ACC112 (cell line): ENCODE data around the gene CDK7.
A peak's percentile ranks its signal among the peaks of the same experiment; 100 is the strongest.
"Not testable (repeated sequence)": the region's sequence is repeated elsewhere in the genome, so short reads cannot be mapped to it uniquely, and the experiment has no call there.

Experiments used
- H2AFZ ChIP-seq: fragments of 200-600 bp; sonication (generic); one replicate; pipeline ENCODE4 v1.6.0; 2017; ENCODE audit warnings: antibody characterized with exemption, low read length; ENCODE audit not compliant: unreplicated experiment
- H3K27ac ChIP-seq: fragments of 200-600 bp; sonication (generic); 2 replicates; pipeline ENCODE4 v1.5.1; 2014; ENCODE audit warnings: low read depth, mild to moderate bottlenecking, antibody characterized with exemption, low read length, moderate library complexity
- H3K27me3 ChIP-seq: fragments of 200-600 bp; sonication (generic); 2 replicates; pipeline ENCODE4 v1.6.1; 2014; ENCODE audit warnings: mild to moderate bottlenecking, antibody characterized with exemption, low read length, moderate library complexity, mixed read lengths; ENCODE audit not compliant: insufficient read depth
- H3K36me3 ChIP-seq: fragments of 200-600 bp; sonication (generic); 2 replicates; pipeline ENCODE4 v1.6.1; 2016; ENCODE audit warnings: mild to moderate bottlenecking, antibody characterized with exemption, low read length, moderate library complexity, mixed read lengths; ENCODE audit not compliant: insufficient read depth
- H3K4me1 ChIP-seq: fragments of 200-600 bp; sonication (generic); one replicate; pipeline ENCODE4 v1.6.1; 2016; ENCODE audit warnings: low read length, mixed read lengths; ENCODE audit not compliant: insufficient read depth, unreplicated experiment, control insufficient read depth
- H3K4me3 ChIP-seq: fragments of 200-600 bp; sonication (generic); 2 replicates; pipeline ENCODE4 v1.5.1; 2014; ENCODE audit warnings: mild to moderate bottlenecking, low read depth, low read length
- H3K79me2 ChIP-seq: fragments of 200-600 bp; sonication (generic); one replicate; pipeline ENCODE4 v1.6.0; 2016; ENCODE audit warnings: low read length; ENCODE audit not compliant: control insufficient read depth, unreplicated experiment, insufficient read depth

Gene CDK7

DNA sequence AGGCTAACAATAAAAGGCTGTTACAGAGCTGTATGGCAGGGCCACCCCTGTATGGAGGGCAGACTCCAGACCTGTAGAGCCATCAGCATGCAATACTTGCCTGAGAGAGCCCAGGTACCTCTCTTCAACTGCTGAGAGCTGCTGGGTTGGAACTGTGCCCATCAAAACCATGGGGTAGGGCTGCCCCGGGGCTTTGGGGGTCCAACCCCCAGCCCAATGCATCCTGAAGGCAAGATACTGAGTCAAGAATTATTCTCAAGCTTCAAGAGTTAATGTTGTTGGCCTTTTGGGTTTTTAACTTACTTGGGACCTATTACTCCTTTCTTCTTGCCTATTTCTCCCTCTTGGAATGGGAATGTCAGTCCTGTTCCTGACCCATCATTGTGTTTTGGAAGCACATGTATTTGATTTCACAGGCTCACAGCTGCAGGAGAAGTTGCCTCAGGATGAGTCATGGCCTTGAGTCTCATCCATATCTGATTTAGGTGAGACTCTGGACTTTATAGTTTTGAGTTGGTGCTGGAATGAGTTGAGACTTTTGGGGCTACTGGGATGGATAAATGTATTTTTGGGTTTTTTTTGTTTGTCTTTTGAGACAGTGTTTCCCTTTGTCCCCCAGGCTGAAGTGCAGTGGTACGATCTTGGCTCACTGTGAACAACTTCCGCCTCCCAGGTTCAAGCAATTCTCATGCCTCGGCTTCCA is 21.0 kb upstream of the CDK7 start:
- 0 out of 2 replicates have a peak, but pooled peaks cover 2% of the 10 kb centered on the region for H3K36me3 ChIP-seq
- peaks cover 6% of the 10 kb centered on the region for H3K79me2 ChIP-seq
- no peak overlapping the region for H3K4me3 ChIP-seq
- no peaks in the 10 kb centered on the region for H3K27me3 ChIP-seq
- peaks cover 8% of the 10 kb centered on the region for H3K4me1 ChIP-seq
- H3K27ac ChIP-seq, result no peak overlapping the region
- H2AFZ ChIP-seq, result no peak overlapping the region

DNA sequence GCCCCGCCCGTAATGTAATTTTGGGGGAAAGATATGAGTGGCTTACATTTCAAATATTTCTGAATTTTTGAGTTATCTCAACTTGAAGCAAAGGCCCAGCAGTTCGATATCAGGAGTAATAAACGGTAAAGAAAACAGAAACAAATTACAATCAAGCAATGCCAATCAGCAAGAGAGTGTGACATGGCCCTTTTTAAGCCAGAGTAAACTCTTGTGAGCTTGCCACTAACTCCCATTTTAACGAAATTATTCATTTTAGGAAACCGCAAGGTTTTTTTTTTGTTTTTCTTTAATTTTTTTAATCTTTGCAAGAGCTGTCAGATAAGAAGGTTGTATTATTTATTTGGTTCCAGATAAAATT is 17.6 kb upstream of the CDK7 start:
- no peaks in the 10 kb centered on the region for H3K27me3 ChIP-seq
- H3K4me1 ChIP-seq, result peaks cover 8% of the 10 kb centered on the region
- peak overlapping the region; percentile 89 for H3K4me3 ChIP-seq
- H3K79me2 ChIP-seq, result peaks cover 21% of the 10 kb centered on the region
- H2AFZ ChIP-seq, result peak overlapping the region; percentile 96
- no peaks in the 10 kb centered on the region for H3K36me3 ChIP-seq
- H3K27ac ChIP-seq, result peak overlapping the region; percentile 26; the same call in 1 of the 2 replicates

- Histone ChIP-seq H3K4me3 (peak overlapping the region; percentile 89), H2AFZ (peak overlapping the region; percentile 96), H3K27me3 (no peaks in the 10 kb centered on the region), H3K79me2 (peaks cover 21% of the 10 kb centered on the region), H3K4me1 (peaks cover 8% of the 10 kb centered on the region), H3K27ac (peak overlapping the region; percentile 33; the same call in 1 of the 2 replicates), H3K36me3 (no peaks in the 10 kb centered on the region)
Observed at GRCh38 chr5:69217548-69218526, 16.8 kb upstream of the CDK7 start.

GRCh38 chr5:69219939-69220338 is 14.7 kb upstream of the CDK7 start:
- Histone ChIP-seq H2AFZ (no peak overlapping the region), H3K27ac (no peak overlapping the region), H3K79me2 (peaks cover 22% of the 10 kb centered on the region), H3K27me3 (no peaks in the 10 kb centered on the region), H3K4me3 (no peak overlapping the region), H3K36me3 (no peaks in the 10 kb centered on the region), H3K4me1 (peaks cover 8% of the 10 kb centered on the region)

- H3K79me2 ChIP-seq, result peaks cover 22% of the 10 kb centered on the region
- not testable (repeated sequence) for H3K4me3 ChIP-seq, H3K27ac ChIP-seq, H3K4me1 ChIP-seq, H3K27me3 ChIP-seq, H3K36me3 ChIP-seq, H2AFZ ChIP-seq
Observed at GRCh38 chr5:69220371-69220770, 14.3 kb upstream of the CDK7 start.

GRCh38 chr5:69220833-69221232 is 13.9 kb upstream of the CDK7 start:
- H3K79me2 ChIP-seq, result peaks cover 22% of the 10 kb centered on the region
- H3K27me3 ChIP-seq, H3K36me3 ChIP-seq, H3K4me1 ChIP-seq, H2AFZ ChIP-seq, H3K27ac ChIP-seq, H3K4me3 ChIP-seq: not testable (repeated sequence)

DNA sequence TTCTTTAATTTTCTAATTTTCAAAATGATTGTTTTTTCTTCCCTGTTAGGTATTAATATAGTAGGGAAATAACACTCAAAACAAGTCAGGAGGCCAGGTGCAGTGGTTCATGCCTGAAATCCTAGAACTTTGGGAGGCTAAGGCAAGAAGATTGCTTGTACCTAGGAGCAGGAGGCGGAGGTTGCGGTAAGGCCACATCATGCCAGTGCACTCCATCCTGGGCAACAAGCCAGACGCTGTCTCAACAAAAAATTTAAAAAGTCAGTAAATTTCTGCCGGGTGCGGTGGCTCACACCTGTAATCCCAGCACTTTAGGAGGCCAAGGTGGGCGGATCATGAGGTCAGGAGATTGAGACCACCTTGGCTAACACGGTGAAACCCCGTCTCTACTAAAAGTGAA is 10.2 kb upstream of the CDK7 start:
- Histone ChIP-seq H3K27ac (no peak overlapping the region), H3K79me2 (peaks cover 9% of the 10 kb centered on the region), H3K27me3 (no peaks in the 10 kb centered on the region), H3K4me3 (no peak overlapping the region), H3K36me3 (peaks cover 4% of the 10 kb centered on the region), H3K4me1 (no peaks in the 10 kb centered on the region), H2AFZ (no peak overlapping the region)

- no peaks in the 10 kb centered on the region for H3K27me3 ChIP-seq
- peaks cover 2% of the 10 kb centered on the region for H3K79me2 ChIP-seq
- H3K4me1 ChIP-seq, result no peaks in the 10 kb centered on the region
- H2AFZ ChIP-seq, result no peak overlapping the region
- H3K27ac ChIP-seq, result no peak overlapping the region
- H3K4me3 ChIP-seq, result no peak overlapping the region
- peaks cover 4% of the 10 kb centered on the region for H3K36me3 ChIP-seq
Observed at GRCh38 chr5:69225860-69226259, 8.8 kb upstream of the CDK7 start.

DNA sequence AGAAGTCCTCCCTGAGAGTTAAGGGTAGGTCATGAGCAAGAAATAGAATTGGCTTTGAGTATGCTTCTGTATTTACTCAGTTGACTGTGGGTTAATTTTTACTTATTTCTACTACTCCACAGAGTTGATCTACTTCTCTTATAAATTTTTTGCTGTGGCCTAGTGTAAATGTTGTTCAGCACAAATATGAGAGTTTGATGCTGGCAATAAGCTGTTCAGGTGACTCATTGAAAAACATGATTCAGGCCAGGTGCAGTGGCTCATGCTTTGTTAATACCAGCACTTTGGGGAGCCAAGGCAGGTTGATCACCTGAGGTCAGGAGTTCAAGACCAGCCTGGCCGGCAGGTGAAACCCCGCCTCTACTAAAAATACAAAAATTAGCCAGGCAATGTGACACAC is 4.5 kb upstream of the CDK7 start:
- Histone ChIP-seq H3K4me1 (no peaks in the 10 kb centered on the region), H3K27me3 (no peaks in the 10 kb centered on the region), H3K27ac (no peak overlapping the region), H2AFZ (no peak overlapping the region), H3K36me3 (peaks cover 4% of the 10 kb centered on the region), H3K79me2 (peaks cover 5% of the 10 kb centered on the region), H3K4me3 (no peak overlapping the region)

DNA sequence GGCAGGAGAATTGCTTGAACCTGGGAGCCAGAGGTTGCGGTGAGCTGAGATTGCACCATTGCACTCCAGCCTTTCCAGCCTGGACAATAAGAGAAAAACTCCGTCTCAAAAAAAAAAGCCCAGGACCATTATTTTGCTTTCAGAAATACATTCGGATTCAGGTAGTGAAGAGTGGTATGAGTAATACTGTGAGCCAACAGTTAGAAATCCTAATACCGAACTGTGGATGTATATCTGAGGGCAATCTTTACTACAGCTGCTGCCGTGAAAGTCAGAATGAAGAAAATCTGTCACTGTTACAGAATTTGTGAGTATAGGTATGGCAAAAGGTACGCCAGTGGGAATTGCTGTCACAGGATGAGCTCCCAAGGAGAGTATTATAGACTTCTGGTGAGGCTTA is 3.4 kb upstream of the CDK7 start:
- Histone ChIP-seq H3K27ac (no peak overlapping the region), H2AFZ (no peak overlapping the region), H3K36me3 (peaks cover 4% of the 10 kb centered on the region), H3K4me1 (no peaks in the 10 kb centered on the region), H3K4me3 (no peak overlapping the region), H3K27me3 (no peaks in the 10 kb centered on the region), H3K79me2 (peaks cover 16% of the 10 kb centered on the region)
